Psoas muscle (tissue), 8 donors: ENCODE measurements around the gene NME9. TPM values are rescaled to one million over a fixed set of nuclear protein-coding genes. Genes with fewer than 3 reads are reported as not detected.
A peak's percentile ranks its signal among the peaks of the same experiment; 100 is the strongest.

ENCODE experiments used
- ATAC-seq, 4 donors: fragments of 200-7000 bp; cut with Tn5 transposase; one replicate each; pipeline ENCODE4 v1.9.1; 2020; ENCODE audit warnings: moderate library complexity in 3 of 4, mild to moderate bottlenecking in 2 of 4
- DNase-seq, 2 donors: peaks; one replicate each; pipeline ENCODE4 v3.0.0-alpha.2; 2020
- H3K27ac ChIP-seq: fragments of 200-600 bp; one replicate; pipeline ENCODE4 v1.8.0; 2022
- H3K27me3 ChIP-seq, 3 donors: fragments of 200-600 bp in 1 of 3; one replicate each; pipeline versions ENCODE4 v1.6.1 to v1.8.0; 2013 to 2022; ENCODE audit warnings: low read length in 2 of 3, mild to moderate bottlenecking in 2 of 3, moderate library complexity in 1 of 3; ENCODE audit not compliant: insufficient read depth in 3 of 3
- H3K36me3 ChIP-seq, 2 donors: fragments of 200-600 bp in 1 of 2; one replicate each; pipeline versions ENCODE4 v1.6.1 to v1.8.0; 2013 to 2022; ENCODE audit warnings: low read depth in 1 of 2, mild to moderate bottlenecking in 1 of 2, moderate library complexity in 1 of 2; ENCODE audit not compliant: insufficient read depth in 1 of 2
- H3K4me1 ChIP-seq: fragments of 200-600 bp; one replicate; pipeline ENCODE4 v1.8.0; 2022
- H3K4me3 ChIP-seq: fragments of 200-600 bp; one replicate; pipeline ENCODE4 v1.8.0; 2022; ENCODE audit warnings: mild to moderate bottlenecking
- H3K9me3 ChIP-seq: fragments of 200-600 bp; one replicate; pipeline ENCODE4 v1.8.0; 2022
- CTCF ChIP-seq: fragments of 200-600 bp; IDR thresholded peaks from one replicate; pipeline ENCODE4 v1.8.0; 2022; ENCODE audit warnings: antibody characterized with exemption
- WGBS, 3 donors: extraction: QIAGEN DNeasy Blood & Tissue Kit; methylation state at CpG; one replicate each; pipeline versions ENCODE4 v1.1.6 to v1.1.7; 2013; 5-methylcytosine and 5-hydroxymethylcytosine counted together
- intact Hi-C, 2 donors: fragments of 100-400 bp; cut with DNase I; formaldehyde crosslinking; loops; one replicate each; pipeline versions ENCODE4 v1.11.0 to v1.14.2; 2022
- polyA plus RNA-seq, 3 donors: library from polyadenylated mRNA; stranded (reverse); fragments of 200-250 nt; gene quantifications; one replicate each; pipeline ENCODE4 v1.2.3, GENCODE V29; 2013
- total RNA-seq, 4 donors: library from RNA; stranded (reverse); fragmentation: NEBNext Ultra II Directional in 2 of 4; extraction: Animal tissue kit (Norgen Biotek cat#: 25700) in 2 of 4; gene quantifications; one replicate each; pipeline versions ENCODE4 v1.2.1 to v1.2.4, GENCODE V29; 2021 to 2023
- donor health status: healthy with polysubstance abuse.
- donor health status: DM: no; HTN: no; CAD: no; lungs with moderate emphysema.
- donor health status: Bipolar disorder and iron deficiency.
- donor health status: healthy.
- donor health status: DM: yes; HTN: yes; CAD: no.
- donor health status: DM: no; HTN: no; CAD: no.
- donor health status: DM: no; HTN: no; CAD: no.
- donor health status: DM: yes; HTN: yes; CAD: no.

The NME9 gene
- total and polyA plus RNA-seq, 7 donors, result 0.04 to 3.1 (median 1.4) TPM

- H3K4me1 ChIP-seq, result peaks cover 15% of the 10 kb centered on the region
- no peaks in the 10 kb centered on the region for H3K27me3 ChIP-seq
- H3K36me3 ChIP-seq, result no peaks in the 10 kb centered on the region
- H3K4me3 ChIP-seq, result no peak overlapping the region
- no peak for TF ChIP-seq CTCF
- WGBS, 3 donors, result 19 to 51% (median 38%) methylated on average over 5 of the region's 5 CpGs
- intact Hi-C loops, result loop anchor here in 1 of 2 donors (5.0 kb wide), 1 partner anchor 58 kb away; no protein-coding TSS in a partner anchor
- H3K9me3 ChIP-seq, result no peaks in the 10 kb centered on the region
- H3K27ac ChIP-seq, result peak overlapping the region; percentile 78
- ATAC-seq (peak; percentile 85 to 90 (median 89)), DNase-seq (peak in 1 of 2 donors; percentile 72)
Observed at GRCh38 chr3:138338811-138339210, 9.2 kb upstream of the NME9 start.

DNA sequence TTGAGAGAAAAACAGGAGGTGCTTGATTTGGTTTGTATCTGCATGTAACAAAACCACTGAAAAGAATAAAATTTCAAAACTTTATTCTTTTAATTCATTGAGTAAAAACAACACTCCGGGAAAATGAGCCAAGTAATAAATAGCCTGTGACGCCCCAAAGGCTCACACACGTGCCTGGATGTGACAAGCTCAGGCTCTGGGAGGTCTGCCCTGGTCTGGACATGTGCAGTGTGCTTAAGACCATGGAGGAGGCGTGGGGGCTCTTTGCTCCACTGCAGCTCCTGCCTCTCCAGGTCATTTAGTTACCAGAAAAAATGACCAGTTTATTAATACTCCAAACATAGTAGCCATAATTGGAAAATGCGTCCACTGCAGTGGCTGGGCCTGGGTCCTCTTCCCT, 8.6 kb upstream of the NME9 start:
- H3K27me3 ChIP-seq, result no peaks in the 10 kb centered on the region
- no peak for TF ChIP-seq CTCF
- ATAC-seq, result peak; percentile 74 to 90 (median 80)
- intact Hi-C loops, result loop anchor here in 1 of 2 donors (5.0 kb wide), 1 partner anchor 59 kb away; no protein-coding TSS in a partner anchor
- no peak overlapping the region for H3K4me3 ChIP-seq
- no peak for DNase-seq
- H3K9me3 ChIP-seq, result no peaks in the 10 kb centered on the region
- H3K36me3 ChIP-seq, result no peaks in the 10 kb centered on the region
- peak overlapping the region; percentile 78 for H3K27ac ChIP-seq
- WGBS, 3 donors, result 32 to 45% (median 37%) methylated on average over 5 of the region's 5 CpGs
- H3K4me1 ChIP-seq, result peaks cover 15% of the 10 kb centered on the region

- TF ChIP-seq CTCF, result no peak
- whole genome bisulfite sequencing, 3 donors, result 92 to 95% (median 94%) methylated on average over 4 of the region's 4 CpGs
- H3K4me1 ChIP-seq, result peaks cover 15% of the 10 kb centered on the region
- no peaks in the 10 kb centered on the region for H3K9me3 ChIP-seq
- intact Hi-C loops, result loop anchor here in 1 of 2 donors (5.0 kb wide), 1 partner anchor 61 kb away; no protein-coding TSS in a partner anchor
- no peaks in the 10 kb centered on the region for H3K27me3 ChIP-seq
- no peaks in the 10 kb centered on the region for H3K36me3 ChIP-seq
- DNase-seq (no peak), ATAC-seq (no peak)
- no peak overlapping the region for H3K4me3 ChIP-seq
- no peak overlapping the region for H3K27ac ChIP-seq
Observed at GRCh38 chr3:138336454-138336999, 6.9 kb upstream of the NME9 start.

DNA sequence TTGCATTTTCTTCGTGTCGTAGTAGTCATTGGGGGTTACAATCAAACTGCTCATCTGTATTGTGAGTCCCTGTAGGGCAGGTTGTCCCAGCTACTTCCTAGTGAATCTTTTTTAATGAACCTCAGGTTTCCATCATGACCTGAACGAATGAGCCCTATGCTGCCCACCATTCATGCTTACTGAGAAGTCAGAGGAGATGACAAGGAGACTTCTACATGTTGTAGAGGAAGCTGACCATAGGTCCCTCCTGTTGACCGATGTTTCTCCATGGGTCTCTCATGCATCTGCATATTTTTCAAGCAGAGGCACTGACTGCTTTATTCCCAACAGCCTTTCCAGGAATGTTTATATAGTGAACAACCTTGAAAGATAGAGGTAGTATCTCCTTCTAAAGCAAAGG, 5.0 kb upstream of the NME9 start:
- no peaks in the 10 kb centered on the region for H3K9me3 ChIP-seq
- H3K27ac ChIP-seq, result no peak overlapping the region
- DNase-seq (no peak), ATAC-seq (no peak)
- H3K27me3 ChIP-seq, result no peaks in the 10 kb centered on the region
- 84 to 91% (median 90%) methylated on average over 4 of the region's 4 CpGs for WGBS, 3 donors
- no peak overlapping the region for H3K4me3 ChIP-seq
- no peak for TF ChIP-seq CTCF
- H3K4me1 ChIP-seq, result peaks cover 21% of the 10 kb centered on the region
- no peaks in the 10 kb centered on the region for H3K36me3 ChIP-seq
- intact Hi-C loops, result loop anchor here (5.0 kb wide), 1 partner anchor 63 kb away; no protein-coding TSS in a partner anchor
